Measurements from ENCODE around the gene GRXCR2.

GRXCR2 gene

GRCh38 chr5:145835848-145836239, 37.0 kb downstream of the GRXCR2 start:
- DNase-seq (ENCODE audit: low spot score): no peak

GRCh38 chr5:145834917-145835847, 37.6 kb downstream of the GRXCR2 start, which contains the start of gene PRELID2:
Gene PRELID2 (minus strand): TSS chr5:145835342. CDS start chr5:145835251, 91 bp downstream.
- peak; percentile 90 for DNase-seq (ENCODE audit: low spot score)

- no peak for DNase-seq (ENCODE audit: low spot score)
These were observed 38.3 kb downstream of the GRXCR2 start for GRCh38 chr5:145834554-145834916.

GRCh38 chr5:145833631-145834200, 39.1 kb downstream of the GRXCR2 start:
- no peak for DNase-seq (ENCODE audit: low spot score)

- peak; percentile 43 for DNase-seq (ENCODE audit: low spot score)
These were observed 42.2 kb downstream of the GRXCR2 start for GRCh38 chr5:145830594-145830993.

- DNase-seq (ENCODE audit: low spot score): no peak
These were observed 43.0 kb downstream of the GRXCR2 start for GRCh38 chr5:145829708-145830361.

- DNase-seq (ENCODE audit: low spot score): no peak
These were observed 45.7 kb downstream of the GRXCR2 start for GRCh38 chr5:145826895-145827674.

GRCh38 chr5:145825751-145826180, 47.0 kb downstream of the GRXCR2 start:
- peak; percentile 64 for DNase-seq (ENCODE audit: low spot score)

- no peak for DNase-seq (ENCODE audit: low spot score)
These were observed 48.8 kb downstream of the GRXCR2 start for GRCh38 chr5:145824040-145824439.

- DNase-seq (ENCODE audit: low spot score): no peak
These were observed 54.2 kb downstream of the GRXCR2 start for GRCh38 chr5:145818604-145819003.

GRCh38 chr5:145812877-145813276, 59.9 kb downstream of the GRXCR2 start:
- no peak for DNase-seq (ENCODE audit: low spot score)

GRCh38 chr5:145811834-145812625, 60.8 kb downstream of the GRXCR2 start:
- peak; percentile 55 for DNase-seq (ENCODE audit: low spot score)
